ENCODE measurements around the gene MXRA7.

DNA sequence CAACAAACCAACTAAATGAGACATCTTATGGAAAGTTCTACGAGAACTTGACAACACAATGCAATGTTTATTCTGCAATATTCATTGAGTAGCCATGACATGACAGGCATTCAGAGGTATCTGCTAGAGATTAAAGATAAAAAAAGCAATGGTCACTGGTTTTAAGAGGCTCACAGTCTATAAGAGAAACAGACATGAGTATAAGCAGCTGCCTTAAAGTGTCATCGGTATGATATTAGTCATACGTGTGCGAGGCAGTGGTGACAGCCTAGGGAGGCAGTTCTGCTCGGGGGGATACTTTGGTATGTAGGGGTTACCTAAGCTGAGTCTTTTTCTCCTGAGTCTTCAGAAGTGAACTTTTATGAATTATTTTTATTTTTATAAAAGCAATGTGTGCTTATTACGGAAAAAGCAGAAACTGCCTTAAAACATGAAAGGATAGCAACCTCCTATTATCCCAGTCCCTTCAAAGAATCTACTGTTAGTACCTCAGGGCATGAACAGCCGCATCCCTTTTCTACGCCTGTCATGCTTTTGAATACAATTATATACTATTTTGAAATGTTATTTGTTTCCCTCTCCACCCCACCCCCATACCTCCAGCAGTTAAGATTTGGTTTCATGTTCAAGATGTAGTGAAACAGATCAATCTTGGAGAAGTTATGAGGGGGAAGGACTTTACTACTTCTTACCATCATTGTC is 75.0 kb downstream of the MXRA7 start:
- no peak for TF ChIP-seq POLR2AphosphoS5 (IDR thresholded peaks at IDR 0.05; ENCODE audit: low read depth, low read length)
- TF ChIP-seq TAF1 (IDR thresholded peaks at IDR 0.05; ENCODE audit: borderline replicate concordance, insufficient read depth, low read length), result no peak
- TF ChIP-seq, protein P1, sequence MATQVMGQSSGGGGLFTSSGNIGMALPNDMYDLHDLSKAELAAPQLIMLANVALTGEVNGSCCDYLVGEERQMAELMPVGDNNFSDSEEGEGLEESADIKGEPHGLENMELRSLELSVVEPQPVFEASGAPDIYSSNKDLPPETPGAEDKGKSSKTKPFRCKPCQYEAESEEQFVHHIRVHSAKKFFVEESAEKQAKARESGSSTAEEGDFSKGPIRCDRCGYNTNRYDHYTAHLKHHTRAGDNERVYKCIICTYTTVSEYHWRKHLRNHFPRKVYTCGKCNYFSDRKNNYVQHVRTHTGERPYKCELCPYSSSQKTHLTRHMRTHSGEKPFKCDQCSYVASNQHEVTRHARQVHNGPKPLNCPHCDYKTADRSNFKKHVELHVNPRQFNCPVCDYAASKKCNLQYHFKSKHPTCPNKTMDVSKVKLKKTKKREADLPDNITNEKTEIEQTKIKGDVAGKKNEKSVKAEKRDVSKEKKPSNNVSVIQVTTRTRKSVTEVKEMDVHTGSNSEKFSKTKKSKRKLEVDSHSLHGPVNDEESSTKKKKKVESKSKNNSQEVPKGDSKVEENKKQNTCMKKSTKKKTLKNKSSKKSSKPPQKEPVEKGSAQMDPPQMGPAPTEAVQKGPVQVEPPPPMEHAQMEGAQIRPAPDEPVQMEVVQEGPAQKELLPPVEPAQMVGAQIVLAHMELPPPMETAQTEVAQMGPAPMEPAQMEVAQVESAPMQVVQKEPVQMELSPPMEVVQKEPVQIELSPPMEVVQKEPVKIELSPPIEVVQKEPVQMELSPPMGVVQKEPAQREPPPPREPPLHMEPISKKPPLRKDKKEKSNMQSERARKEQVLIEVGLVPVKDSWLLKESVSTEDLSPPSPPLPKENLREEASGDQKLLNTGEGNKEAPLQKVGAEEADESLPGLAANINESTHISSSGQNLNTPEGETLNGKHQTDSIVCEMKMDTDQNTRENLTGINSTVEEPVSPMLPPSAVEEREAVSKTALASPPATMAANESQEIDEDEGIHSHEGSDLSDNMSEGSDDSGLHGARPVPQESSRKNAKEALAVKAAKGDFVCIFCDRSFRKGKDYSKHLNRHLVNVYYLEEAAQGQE (IDR thresholded peaks at IDR 0.05; ENCODE audit: insufficient read depth in 1 of 2, low read depth in 2 of 2, low read length in 2 of 2), result no peak
- TF ChIP-seq SIN3A (IDR thresholded peaks at IDR 0.05; ENCODE audit: borderline replicate concordance, insufficient read depth, low read length), result no peak

Data from PFSK-1 (cell line).